ENCODE data around the gene SGPP1. TPM values are rescaled to one million over a fixed set of nuclear protein-coding genes. Genes with fewer than 3 reads are reported as not detected.

The SGPP1 gene
- total RNA-seq, 1 donor from 2014 or later: 19.8 TPM

DNA sequence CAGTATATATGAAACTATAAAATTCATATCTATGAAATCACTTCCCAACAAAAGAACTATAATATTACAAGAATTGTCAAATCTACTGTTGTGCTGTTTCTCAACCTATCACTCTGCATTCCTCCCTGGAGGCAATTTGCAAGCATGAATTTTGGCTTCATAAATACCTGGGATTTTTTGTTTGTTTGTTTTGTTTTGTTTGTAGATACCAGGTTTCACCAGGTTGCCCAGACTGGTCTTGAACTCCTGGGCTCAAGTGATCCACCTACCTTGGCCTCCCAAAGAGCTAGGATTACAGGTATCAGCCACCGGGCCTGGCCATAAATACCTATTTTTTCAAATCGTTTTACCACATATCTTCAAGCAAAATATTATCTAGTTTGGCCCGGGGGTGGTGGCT is 38.7 kb downstream of the SGPP1 start:
- H3K9me3 Mint-ChIP-seq (ENCODE audit: unreplicated experiment): no peaks in the 10 kb centered on the region
- TF ChIP-seq, protein P1, sequence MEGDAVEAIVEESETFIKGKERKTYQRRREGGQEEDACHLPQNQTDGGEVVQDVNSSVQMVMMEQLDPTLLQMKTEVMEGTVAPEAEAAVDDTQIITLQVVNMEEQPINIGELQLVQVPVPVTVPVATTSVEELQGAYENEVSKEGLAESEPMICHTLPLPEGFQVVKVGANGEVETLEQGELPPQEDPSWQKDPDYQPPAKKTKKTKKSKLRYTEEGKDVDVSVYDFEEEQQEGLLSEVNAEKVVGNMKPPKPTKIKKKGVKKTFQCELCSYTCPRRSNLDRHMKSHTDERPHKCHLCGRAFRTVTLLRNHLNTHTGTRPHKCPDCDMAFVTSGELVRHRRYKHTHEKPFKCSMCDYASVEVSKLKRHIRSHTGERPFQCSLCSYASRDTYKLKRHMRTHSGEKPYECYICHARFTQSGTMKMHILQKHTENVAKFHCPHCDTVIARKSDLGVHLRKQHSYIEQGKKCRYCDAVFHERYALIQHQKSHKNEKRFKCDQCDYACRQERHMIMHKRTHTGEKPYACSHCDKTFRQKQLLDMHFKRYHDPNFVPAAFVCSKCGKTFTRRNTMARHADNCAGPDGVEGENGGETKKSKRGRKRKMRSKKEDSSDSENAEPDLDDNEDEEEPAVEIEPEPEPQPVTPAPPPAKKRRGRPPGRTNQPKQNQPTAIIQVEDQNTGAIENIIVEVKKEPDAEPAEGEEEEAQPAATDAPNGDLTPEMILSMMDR (IDR thresholded peaks at IDR 0.05): no peak
- H3K27ac Mint-ChIP-seq (ENCODE audit: unreplicated experiment): no peak overlapping the region
- H3K4me1 Mint-ChIP-seq (ENCODE audit: unreplicated experiment): no peaks in the 10 kb centered on the region
- H3K36me3 Mint-ChIP-seq (ENCODE audit: unreplicated experiment): peaks cover 4% of the 10 kb centered on the region
- no peak overlapping the region for H3K4me3 Mint-ChIP-seq (ENCODE audit: unreplicated experiment)
- no peak for DNase-seq (ENCODE audit: extremely low spot score, unreplicated experiment)
- no peaks in the 10 kb centered on the region for H3K27me3 Mint-ChIP-seq (ENCODE audit: unreplicated experiment)

DNA sequence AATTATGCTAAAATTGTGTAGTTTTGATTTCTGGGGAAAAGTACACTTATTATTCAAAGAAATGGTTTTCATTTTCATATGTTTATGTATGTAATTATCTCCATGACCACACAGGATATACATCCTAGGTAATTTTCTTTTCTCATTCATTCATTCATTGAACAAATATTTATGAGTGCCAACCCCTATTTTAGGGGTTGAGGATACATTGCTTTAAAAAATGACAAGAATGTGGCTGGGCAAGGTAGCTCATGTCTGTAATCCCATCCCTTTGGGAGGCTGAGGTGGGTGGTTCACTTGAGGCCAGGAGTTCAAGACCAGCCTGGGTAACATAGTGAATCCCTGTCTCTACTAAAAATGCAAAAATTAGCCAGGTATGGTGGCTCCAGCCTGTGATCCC is 40.9 kb downstream of the SGPP1 start:
- DNase-seq (ENCODE audit: extremely low spot score, unreplicated experiment): no peak
- no peak overlapping the region for H3K27ac Mint-ChIP-seq (ENCODE audit: unreplicated experiment)
- no peaks in the 10 kb centered on the region for H3K27me3 Mint-ChIP-seq (ENCODE audit: unreplicated experiment)
- no peaks in the 10 kb centered on the region for H3K4me1 Mint-ChIP-seq (ENCODE audit: unreplicated experiment)
- peaks cover 2% of the 10 kb centered on the region for H3K36me3 Mint-ChIP-seq (ENCODE audit: unreplicated experiment)
- TF ChIP-seq, protein P1 (IDR thresholded peaks at IDR 0.05): no peak
- H3K4me3 Mint-ChIP-seq (ENCODE audit: unreplicated experiment): no peak overlapping the region
- H3K9me3 Mint-ChIP-seq (ENCODE audit: unreplicated experiment): no peaks in the 10 kb centered on the region

DNA sequence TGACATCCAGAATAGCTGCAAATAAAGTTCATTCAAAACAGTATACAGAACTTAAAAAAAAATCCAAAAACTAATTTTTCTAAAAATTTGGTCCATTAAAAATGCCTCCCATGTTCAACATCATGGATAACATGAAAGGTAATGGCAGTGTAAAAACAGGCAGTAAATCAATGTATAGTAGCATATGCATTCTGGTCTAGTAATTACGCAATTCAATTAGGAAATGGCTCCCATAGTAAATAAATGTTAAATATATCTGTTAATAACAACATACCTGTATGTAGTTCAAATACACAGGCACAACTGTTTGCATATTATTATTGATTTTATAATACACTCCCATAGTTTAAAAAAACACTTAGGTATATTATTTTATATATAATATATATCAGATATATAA is 42.5 kb downstream of the SGPP1 start:
- DNase-seq (ENCODE audit: extremely low spot score, unreplicated experiment): no peak
- no peaks in the 10 kb centered on the region for H3K27me3 Mint-ChIP-seq (ENCODE audit: unreplicated experiment)
- TF ChIP-seq, protein P1 (IDR thresholded peaks at IDR 0.05): no peak
- no peaks in the 10 kb centered on the region for H3K9me3 Mint-ChIP-seq (ENCODE audit: unreplicated experiment)
- no peaks in the 10 kb centered on the region for H3K36me3 Mint-ChIP-seq (ENCODE audit: unreplicated experiment)
- no peaks in the 10 kb centered on the region for H3K4me1 Mint-ChIP-seq (ENCODE audit: unreplicated experiment)
- H3K27ac Mint-ChIP-seq (ENCODE audit: unreplicated experiment): no peak overlapping the region
- no peak overlapping the region for H3K4me3 Mint-ChIP-seq (ENCODE audit: unreplicated experiment)

DNA sequence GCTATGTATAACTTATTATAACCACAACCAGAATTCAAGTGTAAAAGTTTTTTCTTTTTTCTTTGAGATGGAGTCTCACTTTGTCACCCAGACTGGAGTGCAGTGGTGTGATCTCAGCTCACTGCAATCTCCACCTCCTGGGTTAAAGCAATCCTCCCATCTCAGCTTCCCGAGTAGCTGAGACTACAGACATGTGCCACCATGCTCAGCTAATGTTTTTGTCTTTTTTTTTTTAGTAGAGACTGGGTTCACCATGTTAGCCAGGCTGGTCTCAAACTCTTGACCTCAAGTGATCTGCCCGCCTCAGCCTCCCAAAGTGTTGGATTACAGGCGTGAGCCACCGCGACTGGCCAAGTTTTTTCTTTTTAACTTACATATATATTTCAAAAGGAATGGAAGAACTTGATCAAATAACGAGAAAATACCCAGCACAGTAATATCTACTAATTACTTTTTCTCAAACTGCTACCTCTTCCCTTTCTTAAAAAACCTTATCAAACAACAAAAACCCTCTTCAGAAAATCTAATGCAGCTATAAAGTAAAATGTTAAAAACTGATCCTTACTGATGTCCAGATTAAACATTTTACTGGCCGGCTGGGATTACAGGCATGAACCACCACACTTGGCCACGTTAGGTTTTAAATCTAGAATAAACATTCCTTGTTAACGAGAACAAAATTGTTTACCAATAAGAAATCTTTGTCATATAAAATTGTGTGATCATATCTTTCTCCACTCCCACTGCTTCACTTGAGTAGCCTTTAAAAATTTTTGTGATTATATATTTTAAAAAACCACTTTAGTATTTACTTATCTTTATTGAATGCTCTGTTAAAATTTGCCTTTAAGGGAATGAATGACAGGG is 44.9 kb downstream of the SGPP1 start:
- no peaks in the 10 kb centered on the region for H3K4me1 Mint-ChIP-seq (ENCODE audit: unreplicated experiment)
- no peaks in the 10 kb centered on the region for H3K27me3 Mint-ChIP-seq (ENCODE audit: unreplicated experiment)
- H3K4me3 Mint-ChIP-seq (ENCODE audit: unreplicated experiment): no peak overlapping the region
- no peak overlapping the region for H3K27ac Mint-ChIP-seq (ENCODE audit: unreplicated experiment)
- TF ChIP-seq, protein P1 (IDR thresholded peaks at IDR 0.05): no peak
- peaks cover 4% of the 10 kb centered on the region for H3K36me3 Mint-ChIP-seq (ENCODE audit: unreplicated experiment)
- no peaks in the 10 kb centered on the region for H3K9me3 Mint-ChIP-seq (ENCODE audit: unreplicated experiment)
- no peak for DNase-seq (ENCODE audit: extremely low spot score, unreplicated experiment)

DNA sequence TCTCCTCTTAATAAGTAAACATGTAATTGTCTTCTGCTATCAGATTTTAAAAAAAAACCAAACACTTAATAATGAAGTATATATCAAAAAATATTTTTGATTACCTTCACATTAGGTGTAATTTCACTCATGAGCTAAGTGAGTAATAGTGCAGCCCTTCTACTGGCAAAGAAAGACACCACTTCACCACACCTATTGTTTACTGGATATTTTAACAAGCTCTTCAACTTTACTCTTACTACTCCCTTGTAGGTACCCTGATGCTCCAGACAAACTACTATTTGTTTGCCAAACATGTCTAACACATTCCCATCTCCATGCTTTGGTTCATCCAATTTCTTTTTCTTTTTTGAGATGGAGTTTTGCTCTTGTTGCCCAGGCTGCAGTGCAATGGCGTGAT is 49.3 kb downstream of the SGPP1 start:
- DNase-seq (ENCODE audit: extremely low spot score, unreplicated experiment): no peak
- Mint-ChIP-seq H3K9me3 (ENCODE audit: unreplicated experiment) (no peaks in the 10 kb centered on the region), H3K36me3 (ENCODE audit: unreplicated experiment) (peaks cover 9% of the 10 kb centered on the region), H3K27ac (ENCODE audit: unreplicated experiment) (no peak overlapping the region), H3K4me3 (ENCODE audit: unreplicated experiment) (no peak overlapping the region), H3K4me1 (ENCODE audit: unreplicated experiment) (no peaks in the 10 kb centered on the region), H3K27me3 (ENCODE audit: unreplicated experiment) (no peaks in the 10 kb centered on the region)
- TF ChIP-seq, protein P1 (IDR thresholded peaks at IDR 0.05): no peak
